SU-DHL-6 (cell line): ENCODE data around the gene JAK1.

Experiments
- H2AFZ ChIP-seq: fragments of 200-600 bp; sonication (generic); 2 replicates; pipeline ENCODE4 v1.6.1; 2014; ENCODE audit warnings: low read depth, mild to moderate bottlenecking, moderate library complexity, mixed read lengths, antibody characterized with exemption, low read length; ENCODE audit not compliant: severe bottlenecking
- H3F3A ChIP-seq: fragments of 200-600 bp; shearing (Covaris generic); 2 replicates; pipeline ENCODE4 v1.6.0; 2016; ENCODE audit warnings: antibody characterized with exemption, mild to moderate bottlenecking; ENCODE audit not compliant: insufficient read depth
- H3K27ac ChIP-seq: fragments of 200-600 bp; sonication (generic); 2 replicates; pipeline ENCODE4 v1.5.1; 2016; ENCODE audit warnings: low read depth, mild to moderate bottlenecking, low read length, moderate library complexity, mixed read lengths
- H3K27me3 ChIP-seq: fragments of 200-600 bp; sonication (generic), shearing (Covaris generic); 2 replicates; pipeline ENCODE4 v1.6.0; 2014; ENCODE audit warnings: mild to moderate bottlenecking, low read length
- H3K36me3 ChIP-seq: fragments of 200-600 bp; sonication (generic); 2 replicates; pipeline ENCODE4 v1.6.1; 2014; ENCODE audit warnings: mild to moderate bottlenecking, low read length, mixed read lengths
- H3K4me2 ChIP-seq: fragments of 300-600, 200-600 bp; shearing (Covaris generic), sonication (generic); 2 replicates; pipeline ENCODE4 v1.6.0; 2014; ENCODE audit warnings: low read length, low read depth, mild to moderate bottlenecking; ENCODE audit not compliant: poor library complexity, severe bottlenecking
- H3K4me3 ChIP-seq: fragments of 200-600 bp; sonication (generic); 2 replicates; pipeline ENCODE4 v1.5.1; 2014; ENCODE audit warnings: antibody characterized with exemption, low read length, mild to moderate bottlenecking, mixed read lengths; ENCODE audit not compliant: insufficient read depth, poor library complexity, severe bottlenecking
- H3K79me2 ChIP-seq: fragments of 200-600 bp; sonication (generic); 2 replicates; pipeline ENCODE4 v1.6.1; 2014; ENCODE audit warnings: mild to moderate bottlenecking, low read length, moderate library complexity; ENCODE audit not compliant: insufficient read depth
- H3K9ac ChIP-seq: fragments of 200-600 bp; sonication (generic); 2 replicates; pipeline ENCODE4 v1.7.0; 2014; ENCODE audit warnings: mild to moderate bottlenecking, low read length
- H3K9me2 ChIP-seq: fragments of 200-600 bp; sonication (generic); replicated peaks from 2 replicates; pipeline ENCODE4 v1.6.1; 2014; ENCODE audit warnings: low read length; ENCODE audit not compliant: insufficient read depth
- H3K9me3 ChIP-seq: fragments of 200-600 bp; sonication (generic); 2 replicates; pipeline ENCODE4 v1.6.1; 2014; ENCODE audit warnings: low read length, mixed read lengths; ENCODE audit not compliant: insufficient read depth
- H4K20me1 ChIP-seq: fragments of 200-600 bp; sonication (generic); 2 replicates; pipeline ENCODE4 v1.6.1; 2014; ENCODE audit warnings: low read depth, mild to moderate bottlenecking, antibody characterized with exemption, low read length, moderate library complexity, mixed read lengths
- EZH2phosphoT487 ChIP-seq: fragments of 200-600 bp; sonication (generic), shearing (Covaris generic); conservative IDR thresholded peaks from 2 replicates; pipeline ENCODE4 v1.6.1; 2018; ENCODE audit warnings: mild to moderate bottlenecking, antibody characterized with exemption, low read length, moderate library complexity, mixed read lengths
- TF ChIP-seq, protein P1 (sequence below): fragments of 200-600 bp; sonication (generic); IDR thresholded peaks from one replicate; pipeline ENCODE4 v1.5.1; 2017; ENCODE audit warnings: antibody characterized with exemption, mild to moderate bottlenecking, low read length, moderate library complexity; ENCODE audit not compliant: insufficient read depth, poor library complexity, severe bottlenecking

JAK1 gene

DNA sequence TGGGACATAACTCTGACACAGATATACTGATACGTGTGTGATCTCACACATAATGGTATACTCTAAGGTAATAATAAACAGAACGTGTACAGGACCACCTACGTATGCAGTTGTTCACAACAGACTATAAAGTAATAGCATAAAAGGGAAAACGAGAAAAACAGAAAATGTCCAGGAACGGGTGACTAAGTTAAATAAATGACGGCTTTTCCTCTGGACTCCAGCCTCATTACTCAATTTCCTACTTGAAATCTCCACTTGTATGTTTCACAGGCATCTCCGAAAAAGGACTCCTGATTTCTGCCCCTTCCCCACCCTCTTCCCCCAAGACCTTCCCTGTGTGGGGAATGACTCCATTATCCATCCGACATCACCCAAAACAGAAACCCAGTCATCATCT, 95.1 kb downstream of the JAK1 start:
- Histone ChIP-seq H3K4me3 (no peak overlapping the region), H3K79me2 (no peaks in the 10 kb centered on the region), H3K27ac (no peak overlapping the region), H3K9ac (no peak overlapping the region), H2AFZ (no peak overlapping the region), H3K9me2 (no peaks in the 10 kb centered on the region), H3K9me3 (no peaks in the 10 kb centered on the region), H3K4me2 (no peak overlapping the region), H3K27me3 (no peaks in the 10 kb centered on the region), H3K36me3 (no peaks in the 10 kb centered on the region), H3F3A (no peaks in the 10 kb centered on the region), H4K20me1 (no peaks in the 10 kb centered on the region)
- TF ChIP-seq, protein P1, sequence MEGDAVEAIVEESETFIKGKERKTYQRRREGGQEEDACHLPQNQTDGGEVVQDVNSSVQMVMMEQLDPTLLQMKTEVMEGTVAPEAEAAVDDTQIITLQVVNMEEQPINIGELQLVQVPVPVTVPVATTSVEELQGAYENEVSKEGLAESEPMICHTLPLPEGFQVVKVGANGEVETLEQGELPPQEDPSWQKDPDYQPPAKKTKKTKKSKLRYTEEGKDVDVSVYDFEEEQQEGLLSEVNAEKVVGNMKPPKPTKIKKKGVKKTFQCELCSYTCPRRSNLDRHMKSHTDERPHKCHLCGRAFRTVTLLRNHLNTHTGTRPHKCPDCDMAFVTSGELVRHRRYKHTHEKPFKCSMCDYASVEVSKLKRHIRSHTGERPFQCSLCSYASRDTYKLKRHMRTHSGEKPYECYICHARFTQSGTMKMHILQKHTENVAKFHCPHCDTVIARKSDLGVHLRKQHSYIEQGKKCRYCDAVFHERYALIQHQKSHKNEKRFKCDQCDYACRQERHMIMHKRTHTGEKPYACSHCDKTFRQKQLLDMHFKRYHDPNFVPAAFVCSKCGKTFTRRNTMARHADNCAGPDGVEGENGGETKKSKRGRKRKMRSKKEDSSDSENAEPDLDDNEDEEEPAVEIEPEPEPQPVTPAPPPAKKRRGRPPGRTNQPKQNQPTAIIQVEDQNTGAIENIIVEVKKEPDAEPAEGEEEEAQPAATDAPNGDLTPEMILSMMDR = no peak
- TF ChIP-seq EZH2phosphoT487 = no peak

DNA sequence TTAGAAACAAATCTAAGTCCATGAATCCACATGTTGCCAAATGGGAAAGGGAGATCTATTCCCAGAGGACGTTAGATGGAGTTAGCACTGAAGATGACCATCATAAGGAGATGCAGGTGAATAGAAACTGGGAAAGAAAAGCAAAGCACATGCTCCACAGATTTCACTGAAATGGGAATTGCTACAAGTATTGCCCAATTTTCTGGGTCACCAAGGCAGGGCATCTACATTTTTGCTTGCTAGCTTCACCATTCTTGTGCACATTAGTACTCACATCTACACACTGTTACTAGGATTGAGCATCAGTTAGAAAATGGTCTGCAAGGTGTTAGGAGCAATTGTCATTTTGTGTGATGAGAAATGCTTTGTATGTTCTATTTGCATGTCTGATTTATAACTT, 99.1 kb downstream of the JAK1 start:
- no peaks in the 10 kb centered on the region for H3K79me2 ChIP-seq
- H3K4me3 ChIP-seq = no peak overlapping the region
- H3K4me2 ChIP-seq = no peak overlapping the region
- peaks cover 9% of the 10 kb centered on the region; the same call in 1 of the 2 replicates for H3K36me3 ChIP-seq
- TF ChIP-seq, protein P1 = no peak
- TF ChIP-seq EZH2phosphoT487 = no peak
- no peaks in the 10 kb centered on the region for H3K9me2 ChIP-seq
- peaks cover 14% of the 10 kb centered on the region for H3F3A ChIP-seq
- H3K9ac ChIP-seq = no peak overlapping the region
- no peaks in the 10 kb centered on the region for H3K9me3 ChIP-seq
- H3K27me3 ChIP-seq = no peaks in the 10 kb centered on the region
- H4K20me1 ChIP-seq = no peaks in the 10 kb centered on the region
- H3K27ac ChIP-seq = no peak overlapping the region
- no peak overlapping the region for H2AFZ ChIP-seq

DNA sequence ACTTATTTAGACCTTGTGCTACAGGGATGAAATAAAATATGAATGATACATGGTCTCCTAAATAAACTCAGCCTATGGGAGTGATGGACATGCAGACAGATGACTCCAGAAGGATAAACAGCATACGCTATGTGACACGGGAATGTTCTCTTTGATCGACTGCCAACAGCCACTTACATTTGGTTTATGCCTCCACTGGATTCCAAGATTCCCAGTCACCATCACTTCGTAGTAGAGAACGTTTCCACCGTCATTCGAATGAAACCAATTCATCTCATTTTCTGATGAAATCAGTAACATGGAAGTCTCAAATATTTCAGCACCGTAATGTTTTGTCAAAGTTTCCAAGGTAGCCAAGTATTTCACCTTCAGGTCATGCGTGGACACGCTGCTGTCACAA, 99.7 kb downstream of the JAK1 start:
- TF ChIP-seq EZH2phosphoT487 = no peak
- TF ChIP-seq, protein P1 = no peak
- Histone ChIP-seq H4K20me1 (no peaks in the 10 kb centered on the region), H3K27me3 (no peaks in the 10 kb centered on the region), H3F3A (peaks cover 14% of the 10 kb centered on the region), H3K9me2 (no peaks in the 10 kb centered on the region), H2AFZ (no peak overlapping the region), H3K27ac (no peak overlapping the region), H3K9ac (no peak overlapping the region), H3K4me3 (no peak overlapping the region), H3K36me3 (peaks cover 9% of the 10 kb centered on the region; the same call in 1 of the 2 replicates), H3K4me2 (no peak overlapping the region), H3K9me3 (no peaks in the 10 kb centered on the region), H3K79me2 (no peaks in the 10 kb centered on the region)
